HepG2 (cell line): Measurements from ENCODE around the gene HSDL1. TPM values are rescaled to one million over a fixed set of nuclear protein-coding genes. Genes with fewer than 3 reads are reported as not detected.

ENCODE experiments used
- ESRRA ChIP-seq: sonication (generic); formaldehyde crosslinking; IDR thresholded peaks from 2 replicates; pipeline ENCODE4 v1.5.1; 2020; ENCODE audit warnings: mild to moderate bottlenecking, low read depth, missing genetic modification reagents
- HOXD1 ChIP-seq: sonication (generic); formaldehyde crosslinking; IDR thresholded peaks from 2 replicates; pipeline ENCODE4 v1.5.0; 2020; ENCODE audit warnings: missing genetic modification reagents
- MTA3 ChIP-seq: sonication (generic); formaldehyde crosslinking; IDR thresholded peaks from 2 replicates; pipeline ENCODE4 v1.4.0; 2020; ENCODE audit warnings: missing genetic modification reagents
- MYNN ChIP-seq: sonication (generic); formaldehyde crosslinking; IDR thresholded peaks from 2 replicates; pipeline ENCODE4 v1.4.0; 2020; ENCODE audit warnings: mild to moderate bottlenecking, low read depth, missing genetic modification reagents
- PHF21A ChIP-seq: sonication (generic); formaldehyde crosslinking; IDR thresholded peaks from 2 replicates; pipeline ENCODE4 v1.5.0; 2020; ENCODE audit warnings: mild to moderate bottlenecking, missing genetic modification reagents
- PITX1 ChIP-seq: sonication (generic); formaldehyde crosslinking; IDR thresholded peaks from 2 replicates; pipeline ENCODE4 v1.5.1; 2020; ENCODE audit warnings: mild to moderate bottlenecking, missing genetic modification reagents
- SSRP1 ChIP-seq: IDR thresholded peaks from 2 replicates; pipeline ENCODE4 v1.6.1; 2016; ENCODE audit warnings: control low read depth
- STAG1 ChIP-seq: sonication (generic); formaldehyde crosslinking; IDR thresholded peaks from 2 replicates; pipeline ENCODE4 v1.4.0; 2020; ENCODE audit warnings: missing genetic modification reagents
- ZNF224 ChIP-seq: sonication (generic); formaldehyde crosslinking; IDR thresholded peaks from 2 replicates; pipeline ENCODE4 v1.5.0; 2020; ENCODE audit warnings: mild to moderate bottlenecking, missing genetic modification reagents
- ZNF570 ChIP-seq: sonication (generic); formaldehyde crosslinking; IDR thresholded peaks from 2 replicates; pipeline ENCODE4 v1.4.0; 2020; ENCODE audit warnings: mild to moderate bottlenecking, missing genetic modification reagents, borderline replicate concordance
- ZNF607 ChIP-seq: sonication (generic); formaldehyde crosslinking; IDR thresholded peaks from 2 replicates; pipeline ENCODE4 v1.5.1; 2020; ENCODE audit warnings: missing genetic modification reagents, mild to moderate bottlenecking, borderline replicate concordance
- polyA plus RNA-seq, 8 experiments: library from polyadenylated mRNA; depleted of rRNA in 3 of 8; stranded (reverse) in 7 of 8; unstranded in 1 of 8; fragments of >200 nt; fragmentation: Illumina TruSeq in 4 of 8; extraction: Trizol in 4 of 8; gene quantifications; 2 replicates each; pipeline versions ENCODE4 v1.2.1 to v1.2.3, GENCODE V29; 2011 to 2016; ENCODE audit warnings: low read depth in 4 of 8, missing spikeins in 1 of 8, mixed read lengths in 1 of 8; ENCODE audit not compliant: insufficient read depth in 1 of 8
- total RNA-seq, 5 experiments: library from RNA; depleted of rRNA; stranded (reverse); fragments of >200 nt; fragmentation: Illumina TruSeq; extraction: Trizol; gene quantifications; 2 replicates each; pipeline ENCODE4 v1.2.3, GENCODE V29; 2016; ENCODE audit warnings: low read depth in 1 of 5
- TF ChIP-seq, protein P1 (sequence below): sonication (generic); formaldehyde crosslinking; IDR thresholded peaks from 2 replicates; pipeline ENCODE4 v1.5.0; 2020; ENCODE audit warnings: mild to moderate bottlenecking, missing genetic modification reagents, borderline replicate concordance
- TF ChIP-seq, protein P2 (sequence below): sonication (generic); formaldehyde crosslinking; IDR thresholded peaks from 2 replicates; pipeline ENCODE4 v1.4.0; 2020; ENCODE audit warnings: missing genetic modification reagents
- TF ChIP-seq, protein P3 (sequence below): sonication (generic); formaldehyde crosslinking; IDR thresholded peaks from 2 replicates; pipeline ENCODE4 v1.5.0; 2020; ENCODE audit warnings: mild to moderate bottlenecking, missing genetic modification reagents, borderline replicate concordance

Gene HSDL1
- total and polyA plus RNA-seq, 2 of the 13 experiments (the other 11 are each of a cell fraction or from before 2014, with no cell fraction given): 49.2 to 49.7 TPM

DNA sequence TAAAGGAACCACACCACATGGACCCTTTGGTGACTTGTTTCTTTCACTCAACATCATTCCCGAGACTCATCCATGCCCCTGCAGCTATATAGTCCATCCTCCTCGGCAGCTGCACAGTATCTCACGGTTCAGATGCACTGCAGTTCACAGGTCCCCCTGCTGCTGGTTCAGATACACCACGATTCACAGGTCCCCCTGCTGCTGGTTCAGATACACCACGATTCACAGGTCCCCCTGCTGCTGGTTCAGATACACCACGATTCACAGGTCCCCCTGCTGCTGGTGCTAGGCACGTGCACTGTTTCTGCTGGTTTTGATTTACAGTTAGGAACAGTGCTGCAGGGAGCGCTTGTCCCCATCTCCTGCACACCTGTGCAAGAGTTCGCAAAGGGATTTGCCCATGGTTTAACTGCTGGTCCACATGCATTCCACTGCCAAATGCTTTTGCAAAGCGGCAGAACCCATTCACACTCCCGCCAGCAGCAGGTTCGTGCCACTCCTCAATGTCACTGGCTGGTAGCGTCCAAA, 3.8 kb downstream of the HSDL1 start (continued):
- TF ChIP-seq, protein P1, sequence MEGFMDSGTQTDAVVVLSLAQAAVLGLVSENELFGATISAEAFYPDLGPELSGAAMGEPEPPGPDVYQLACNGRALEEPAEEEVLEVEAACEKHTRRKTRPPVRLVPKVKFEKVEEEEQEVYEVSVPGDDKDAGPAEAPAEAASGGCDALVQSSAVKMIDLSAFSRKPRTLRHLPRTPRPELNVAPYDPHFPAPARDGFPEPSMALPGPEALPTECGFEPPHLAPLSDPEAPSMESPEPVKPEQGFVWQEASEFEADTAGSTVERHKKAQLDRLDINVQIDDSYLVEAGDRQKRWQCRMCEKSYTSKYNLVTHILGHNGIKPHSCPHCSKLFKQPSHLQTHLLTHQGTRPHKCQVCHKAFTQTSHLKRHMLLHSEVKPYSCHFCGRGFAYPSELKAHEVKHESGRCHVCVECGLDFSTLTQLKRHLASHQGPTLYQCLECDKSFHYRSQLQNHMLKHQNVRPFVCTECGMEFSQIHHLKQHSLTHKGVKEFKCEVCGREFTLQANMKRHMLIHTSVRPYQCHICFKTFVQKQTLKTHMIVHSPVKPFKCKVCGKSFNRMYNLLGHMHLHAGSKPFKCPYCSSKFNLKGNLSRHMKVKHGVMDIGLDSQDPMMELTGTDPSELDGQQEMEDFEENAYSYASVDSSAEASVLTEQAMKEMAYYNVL: no peak; the same call in 1 of the 2 replicates
- TF ChIP-seq ESRRA (CRISPR knock-in tag) (no peak), STAG1 (peak; percentile 63), MYNN (no peak), PHF21A (CRISPR knock-in tag) (peak; percentile 56; the same call in 1 of the 2 replicates), ZNF607 (CRISPR knock-in tag) (no peak), PITX1 (CRISPR knock-in tag) (no peak; the same call in 1 of the 2 replicates), MTA3 (CRISPR knock-in tag) (no peak), ZNF224 (CRISPR knock-in tag) (no peak), SSRP1 (CRISPR knock-in tag) (no peak), HOXD1 (CRISPR knock-in tag) (no peak), ZNF570 (CRISPR knock-in tag) (no peak)
- TF ChIP-seq, protein P2, sequence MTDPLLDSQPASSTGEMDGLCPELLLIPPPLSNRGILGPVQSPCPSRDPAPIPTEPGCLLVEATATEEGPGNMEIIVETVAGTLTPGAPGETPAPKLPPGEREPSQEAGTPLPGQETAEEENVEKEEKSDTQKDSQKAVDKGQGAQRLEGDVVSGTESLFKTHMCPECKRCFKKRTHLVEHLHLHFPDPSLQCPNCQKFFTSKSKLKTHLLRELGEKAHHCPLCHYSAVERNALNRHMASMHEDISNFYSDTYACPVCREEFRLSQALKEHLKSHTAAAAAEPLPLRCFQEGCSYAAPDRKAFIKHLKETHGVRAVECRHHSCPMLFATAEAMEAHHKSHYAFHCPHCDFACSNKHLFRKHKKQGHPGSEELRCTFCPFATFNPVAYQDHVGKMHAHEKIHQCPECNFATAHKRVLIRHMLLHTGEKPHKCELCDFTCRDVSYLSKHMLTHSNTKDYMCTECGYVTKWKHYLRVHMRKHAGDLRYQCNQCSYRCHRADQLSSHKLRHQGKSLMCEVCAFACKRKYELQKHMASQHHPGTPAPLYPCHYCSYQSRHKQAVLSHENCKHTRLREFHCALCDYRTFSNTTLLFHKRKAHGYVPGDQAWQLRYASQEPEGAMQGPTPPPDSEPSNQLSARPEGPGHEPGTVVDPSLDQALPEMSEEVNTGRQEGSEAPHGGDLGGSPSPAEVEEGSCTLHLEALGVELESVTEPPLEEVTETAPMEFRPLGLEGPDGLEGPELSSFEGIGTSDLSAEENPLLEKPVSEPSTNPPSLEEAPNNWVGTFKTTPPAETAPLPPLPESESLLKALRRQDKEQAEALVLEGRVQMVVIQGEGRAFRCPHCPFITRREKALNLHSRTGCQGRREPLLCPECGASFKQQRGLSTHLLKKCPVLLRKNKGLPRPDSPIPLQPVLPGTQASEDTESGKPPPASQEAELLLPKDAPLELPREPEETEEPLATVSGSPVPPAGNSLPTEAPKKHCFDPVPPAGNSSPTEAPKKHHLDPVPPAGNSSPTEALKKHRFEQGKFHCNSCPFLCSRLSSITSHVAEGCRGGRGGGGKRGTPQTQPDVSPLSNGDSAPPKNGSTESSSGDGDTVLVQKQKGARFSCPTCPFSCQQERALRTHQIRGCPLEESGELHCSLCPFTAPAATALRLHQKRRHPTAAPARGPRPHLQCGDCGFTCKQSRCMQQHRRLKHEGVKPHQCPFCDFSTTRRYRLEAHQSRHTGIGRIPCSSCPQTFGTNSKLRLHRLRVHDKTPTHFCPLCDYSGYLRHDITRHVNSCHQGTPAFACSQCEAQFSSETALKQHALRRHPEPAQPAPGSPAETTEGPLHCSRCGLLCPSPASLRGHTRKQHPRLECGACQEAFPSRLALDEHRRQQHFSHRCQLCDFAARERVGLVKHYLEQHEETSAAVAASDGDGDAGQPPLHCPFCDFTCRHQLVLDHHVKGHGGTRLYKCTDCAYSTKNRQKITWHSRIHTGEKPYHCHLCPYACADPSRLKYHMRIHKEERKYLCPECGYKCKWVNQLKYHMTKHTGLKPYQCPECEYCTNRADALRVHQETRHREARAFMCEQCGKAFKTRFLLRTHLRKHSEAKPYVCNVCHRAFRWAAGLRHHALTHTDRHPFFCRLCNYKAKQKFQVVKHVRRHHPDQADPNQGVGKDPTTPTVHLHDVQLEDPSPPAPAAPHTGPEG (CRISPR knock-in tag): no peak
- TF ChIP-seq, protein P3, sequence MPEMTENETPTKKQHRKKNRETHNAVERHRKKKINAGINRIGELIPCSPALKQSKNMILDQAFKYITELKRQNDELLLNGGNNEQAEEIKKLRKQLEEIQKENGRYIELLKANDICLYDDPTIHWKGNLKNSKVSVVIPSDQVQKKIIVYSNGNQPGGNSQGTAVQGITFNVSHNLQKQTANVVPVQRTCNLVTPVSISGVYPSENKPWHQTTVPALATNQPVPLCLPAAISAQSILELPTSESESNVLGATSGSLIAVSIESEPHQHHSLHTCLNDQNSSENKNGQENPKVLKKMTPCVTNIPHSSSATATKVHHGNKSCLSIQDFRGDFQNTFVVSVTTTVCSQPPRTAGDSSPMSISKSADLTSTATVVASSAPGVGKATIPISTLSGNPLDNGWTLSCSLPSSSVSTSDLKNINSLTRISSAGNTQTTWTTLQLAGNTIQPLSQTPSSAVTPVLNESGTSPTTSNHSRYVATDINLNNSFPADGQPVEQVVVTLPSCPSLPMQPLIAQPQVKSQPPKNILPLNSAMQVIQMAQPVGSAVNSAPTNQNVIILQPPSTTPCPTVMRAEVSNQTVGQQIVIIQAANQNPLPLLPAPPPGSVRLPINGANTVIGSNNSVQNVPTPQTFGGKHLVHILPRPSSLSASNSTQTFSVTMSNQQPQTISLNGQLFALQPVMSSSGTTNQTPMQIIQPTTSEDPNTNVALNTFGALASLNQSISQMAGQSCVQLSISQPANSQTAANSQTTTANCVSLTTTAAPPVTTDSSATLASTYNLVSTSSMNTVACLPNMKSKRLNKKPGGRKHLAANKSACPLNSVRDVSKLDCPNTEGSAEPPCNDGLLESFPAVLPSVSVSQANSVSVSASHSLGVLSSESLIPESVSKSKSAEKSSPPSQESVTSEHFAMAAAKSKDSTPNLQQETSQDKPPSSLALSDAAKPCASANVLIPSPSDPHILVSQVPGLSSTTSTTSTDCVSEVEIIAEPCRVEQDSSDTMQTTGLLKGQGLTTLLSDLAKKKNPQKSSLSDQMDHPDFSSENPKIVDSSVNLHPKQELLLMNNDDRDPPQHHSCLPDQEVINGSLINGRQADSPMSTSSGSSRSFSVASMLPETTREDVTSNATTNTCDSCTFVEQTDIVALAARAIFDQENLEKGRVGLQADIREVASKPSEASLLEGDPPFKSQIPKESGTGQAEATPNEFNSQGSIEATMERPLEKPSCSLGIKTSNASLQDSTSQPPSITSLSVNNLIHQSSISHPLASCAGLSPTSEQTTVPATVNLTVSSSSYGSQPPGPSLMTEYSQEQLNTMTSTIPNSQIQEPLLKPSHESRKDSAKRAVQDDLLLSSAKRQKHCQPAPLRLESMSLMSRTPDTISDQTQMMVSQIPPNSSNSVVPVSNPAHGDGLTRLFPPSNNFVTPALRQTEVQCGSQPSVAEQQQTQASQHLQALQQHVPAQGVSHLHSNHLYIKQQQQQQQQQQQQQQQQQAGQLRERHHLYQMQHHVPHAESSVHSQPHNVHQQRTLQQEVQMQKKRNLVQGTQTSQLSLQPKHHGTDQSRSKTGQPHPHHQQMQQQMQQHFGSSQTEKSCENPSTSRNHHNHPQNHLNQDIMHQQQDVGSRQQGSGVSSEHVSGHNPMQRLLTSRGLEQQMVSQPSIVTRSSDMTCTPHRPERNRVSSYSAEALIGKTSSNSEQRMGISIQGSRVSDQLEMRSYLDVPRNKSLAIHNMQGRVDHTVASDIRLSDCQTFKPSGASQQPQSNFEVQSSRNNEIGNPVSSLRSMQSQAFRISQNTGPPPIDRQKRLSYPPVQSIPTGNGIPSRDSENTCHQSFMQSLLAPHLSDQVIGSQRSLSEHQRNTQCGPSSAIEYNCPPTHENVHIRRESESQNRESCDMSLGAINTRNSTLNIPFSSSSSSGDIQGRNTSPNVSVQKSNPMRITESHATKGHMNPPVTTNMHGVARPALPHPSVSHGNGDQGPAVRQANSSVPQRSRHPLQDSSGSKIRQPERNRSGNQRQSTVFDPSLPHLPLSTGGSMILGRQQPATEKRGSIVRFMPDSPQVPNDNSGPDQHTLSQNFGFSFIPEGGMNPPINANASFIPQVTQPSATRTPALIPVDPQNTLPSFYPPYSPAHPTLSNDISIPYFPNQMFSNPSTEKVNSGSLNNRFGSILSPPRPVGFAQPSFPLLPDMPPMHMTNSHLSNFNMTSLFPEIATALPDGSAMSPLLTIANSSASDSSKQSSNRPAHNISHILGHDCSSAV (CRISPR knock-in tag): no peak
